ENCODE measurements around the gene G6PD. TPM values are rescaled to one million over a fixed set of nuclear protein-coding genes. Genes with fewer than 3 reads are reported as not detected.
"Not testable (repeated sequence)": the region's sequence is repeated elsewhere in the genome, so short reads cannot be mapped to it uniquely, and the experiment has no call there.

Gene G6PD
- total RNA-seq (2014; rRNA removed; shearing (Covaris generic)): 102 and 112 TPM in 2 replicates

DNA sequence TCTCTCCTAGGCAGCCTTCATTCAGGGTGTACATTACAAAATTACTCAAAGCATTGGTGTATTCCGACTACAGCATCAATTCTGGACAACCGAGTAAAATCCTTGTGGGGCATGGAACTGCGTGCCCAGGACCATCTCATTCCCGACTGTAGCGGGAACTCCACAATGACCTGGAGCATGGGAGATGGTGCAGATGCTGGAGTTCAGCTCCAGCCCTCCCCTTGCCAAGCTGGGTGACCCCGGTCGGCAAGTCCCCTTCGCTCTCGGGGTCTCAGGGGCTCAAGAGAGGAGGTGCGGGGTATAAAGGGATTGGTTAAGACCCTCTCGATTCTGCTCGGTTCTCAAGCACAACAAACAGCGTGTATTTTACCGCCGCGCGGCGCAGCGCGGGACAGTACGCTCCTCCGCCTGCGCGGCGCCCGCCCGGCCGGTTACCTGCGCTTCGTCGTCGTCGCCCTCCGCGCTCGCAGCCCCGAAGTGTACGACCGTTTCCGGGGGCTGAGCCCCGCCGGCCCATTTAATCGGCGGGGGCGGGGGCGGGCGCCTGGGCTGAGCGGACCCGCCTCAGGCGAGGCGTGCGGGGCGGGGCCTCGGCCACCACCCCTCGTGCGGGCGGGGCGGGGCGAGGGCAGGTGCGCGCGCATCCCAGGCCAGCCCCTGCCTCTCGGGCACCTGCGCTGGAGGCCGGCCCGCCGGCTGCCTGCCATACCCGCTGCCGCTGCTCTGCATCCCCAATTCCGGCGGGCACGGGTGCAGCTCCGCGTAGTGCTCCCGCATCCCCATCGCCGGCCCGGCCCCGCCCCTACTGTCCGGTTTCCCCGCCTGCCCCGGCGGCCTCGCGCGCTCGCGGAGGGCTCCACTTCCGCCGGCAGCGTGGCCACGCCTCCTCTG lies at the start of gene G6PD:
Gene G6PD (minus strand): TSS at position 493 of the 891 bp plus-strand sequence. CDS start 691 bp downstream, outside the sequence.
- peak; percentile 64 for DNase-seq (ENCODE audit: low spot score)

DNA sequence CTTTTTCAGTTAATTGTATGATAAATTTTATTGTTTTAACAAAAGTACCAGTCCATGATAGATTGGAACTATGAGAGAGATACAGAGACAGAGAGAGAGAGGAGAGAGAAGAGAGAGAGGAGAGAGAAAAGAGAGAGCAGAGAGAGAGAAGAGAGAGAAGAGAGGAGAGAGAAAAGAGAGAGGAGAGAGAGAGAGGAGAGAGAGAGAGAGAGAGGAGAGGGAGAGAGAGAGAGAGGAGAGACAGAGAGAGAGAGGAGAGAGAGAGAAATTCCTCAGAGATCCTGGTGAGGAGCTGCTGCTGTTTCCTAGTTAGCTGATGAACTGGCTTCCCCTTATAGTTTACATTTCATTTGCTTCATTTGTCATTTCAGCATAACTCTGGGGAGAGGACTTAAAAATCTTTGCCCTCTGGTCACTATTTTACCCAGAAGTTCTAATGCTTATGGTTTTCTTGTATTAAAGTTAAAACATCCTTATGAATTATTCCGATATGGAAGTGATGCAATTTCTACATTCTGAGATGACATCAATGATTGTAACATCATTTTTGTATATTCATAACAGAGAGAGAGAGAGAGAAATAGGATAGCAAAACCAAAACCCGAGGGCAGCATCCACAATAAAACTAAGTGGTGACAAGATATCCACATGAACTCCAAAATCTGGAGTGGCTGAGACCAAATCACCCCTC lies 49.1 kb upstream of the G6PD start:
- DNase-seq (ENCODE audit: low spot score): peak; percentile 40

DNA sequence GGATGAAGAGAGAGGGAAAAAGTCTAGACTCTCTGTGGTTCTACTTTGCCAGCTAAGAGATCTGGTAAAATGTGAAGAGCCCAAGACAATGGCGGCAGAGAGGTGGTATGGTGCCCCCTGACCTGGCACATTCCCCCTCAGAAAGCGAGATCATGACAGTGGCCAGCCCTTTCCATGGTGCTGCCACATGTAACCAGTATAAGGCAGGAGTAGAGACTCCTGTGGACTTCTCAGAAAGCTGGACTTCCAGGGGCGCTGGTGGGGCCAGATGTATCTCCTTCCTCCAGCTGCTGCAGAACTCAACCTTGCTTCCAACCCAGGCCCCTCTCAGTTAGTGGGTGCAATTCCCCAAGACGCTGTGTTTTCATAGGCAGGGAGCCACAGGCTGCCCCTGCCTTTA lies 47.8 kb upstream of the G6PD start:
- DNase-seq (ENCODE audit: low spot score): no peak

- DNase-seq (ENCODE audit: low spot score): no peak
Measured at GRCh38 chrX:154593201-154593600, 46.6 kb upstream of the G6PD start.

GRCh38 chrX:154592505-154592904 lies 45.9 kb upstream of the G6PD start:
- no peak for DNase-seq (ENCODE audit: low spot score)

DNA sequence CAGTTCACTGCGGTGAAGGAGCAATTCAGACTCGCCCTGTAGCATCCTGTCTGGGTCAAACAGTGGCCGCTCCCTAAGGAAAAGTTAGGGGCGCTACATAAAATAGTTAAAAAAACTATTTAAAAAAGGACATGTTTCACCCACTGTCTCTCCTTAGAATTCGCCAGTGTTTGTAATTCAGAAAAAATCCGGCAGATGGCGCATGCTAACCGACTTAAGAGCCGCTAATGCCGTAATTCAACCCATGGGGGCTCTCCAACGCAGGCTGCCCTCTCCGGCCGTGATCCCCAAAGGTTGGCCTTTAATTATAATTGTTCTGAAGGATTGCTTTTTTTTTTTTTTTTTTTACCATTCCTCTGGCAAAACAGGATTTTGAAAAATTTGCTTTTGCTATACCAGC lies 43.8 kb upstream of the G6PD start:
- not testable (repeated sequence) for DNase-seq (ENCODE audit: low spot score)

GRCh38 chrX:154584585-154585183 lies 38.0 kb upstream of the G6PD start, which contains the start of gene CTAG1A:
CTAG1A (plus strand) TSS chrX:154585133; CDS start chrX:154585207, 74 bp downstream.
- not testable (repeated sequence) for DNase-seq (ENCODE audit: low spot score)

DNA sequence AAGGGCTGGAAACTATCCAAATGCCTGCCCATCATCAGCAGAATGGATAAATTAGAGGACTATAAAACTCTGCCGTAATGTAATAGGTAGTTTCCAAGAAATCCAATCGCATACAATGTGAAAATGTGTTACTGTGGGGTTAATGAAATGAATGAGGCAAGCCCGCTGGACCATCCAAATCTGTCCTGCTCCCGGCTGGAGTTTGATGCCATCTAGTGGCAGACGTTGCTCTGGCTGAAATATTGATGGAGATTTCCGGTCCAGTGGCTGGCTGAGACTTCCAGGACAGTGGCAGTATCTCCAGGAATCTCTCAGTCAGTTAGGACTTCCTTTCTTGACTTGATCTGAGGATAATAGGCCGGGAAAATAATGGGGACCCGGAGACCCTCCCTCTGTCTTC lies 36.3 kb upstream of the G6PD start:
- DNase-seq (ENCODE audit: low spot score): not testable (repeated sequence)

DNA sequence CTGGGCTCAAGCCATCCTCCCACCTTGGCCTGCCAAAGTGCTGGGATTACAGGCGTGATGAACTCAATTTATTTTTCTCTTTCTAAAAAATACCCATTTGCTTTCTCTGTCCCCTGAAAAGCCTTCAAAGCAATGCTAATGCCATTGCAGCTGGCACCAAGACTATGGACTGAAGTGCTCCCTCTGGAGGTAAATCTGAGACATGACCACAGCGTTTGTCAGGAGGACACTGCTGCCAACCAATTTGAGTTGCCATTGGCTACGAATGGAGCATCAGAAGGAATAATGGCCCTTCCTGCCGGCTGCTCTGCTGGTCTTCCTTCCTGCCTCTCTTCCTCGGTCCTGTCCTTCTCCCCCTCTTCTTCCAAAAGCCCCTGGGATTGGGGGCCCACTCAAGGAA lies 28.4 kb upstream of the G6PD start:
- DNase-seq (ENCODE audit: low spot score): not testable (repeated sequence)

DNA sequence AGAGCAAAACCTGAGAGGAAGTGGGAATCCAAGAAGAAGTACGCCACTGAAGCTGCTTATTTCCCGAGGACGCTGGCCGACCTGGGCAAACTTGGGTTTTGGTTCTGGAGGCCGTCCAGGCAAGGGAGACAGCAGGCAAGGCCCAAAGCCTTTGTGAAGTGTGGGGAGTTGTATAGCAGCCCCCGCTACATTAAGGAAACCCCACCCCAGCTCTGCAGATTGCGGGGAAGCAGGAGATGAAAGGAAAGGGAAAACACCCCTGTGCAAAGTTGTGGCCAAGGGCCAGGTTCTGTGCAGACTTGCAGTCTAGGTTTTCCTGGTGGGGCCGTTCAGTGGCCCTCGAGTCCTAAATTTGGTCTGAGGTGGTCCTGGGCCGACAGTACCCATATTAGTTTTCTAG lies 26.4 kb upstream of the G6PD start:
- not testable (repeated sequence) for DNase-seq (ENCODE audit: low spot score)

GRCh38 chrX:154570361-154570760 lies 23.7 kb upstream of the G6PD start:
- DNase-seq (ENCODE audit: low spot score): not testable (repeated sequence)

- DNase-seq (ENCODE audit: low spot score): not testable (repeated sequence)
Measured at GRCh38 chrX:154562295-154562694, 15.6 kb upstream of the G6PD start.

DNA sequence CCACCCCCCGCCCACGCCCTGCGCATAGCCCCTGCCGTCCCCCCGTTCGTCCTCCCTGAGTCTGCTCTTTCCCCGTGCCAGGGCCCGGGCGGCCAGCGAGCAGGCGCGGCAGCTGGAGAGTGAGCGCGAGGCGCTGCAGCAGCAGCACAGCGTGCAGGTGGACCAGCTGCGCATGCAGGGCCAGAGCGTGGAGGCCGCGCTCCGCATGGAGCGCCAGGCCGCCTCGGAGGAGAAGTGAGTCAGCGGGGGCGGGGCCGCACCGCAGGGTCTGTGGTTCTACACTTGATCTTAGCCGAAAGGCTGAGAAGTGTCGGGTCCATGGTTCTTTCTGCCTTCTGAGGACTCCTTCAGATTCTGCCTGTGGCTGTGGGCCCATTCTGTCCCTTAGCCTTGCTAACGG lies 13.7 kb upstream of the G6PD start:
- DNase-seq (ENCODE audit: low spot score): not testable (repeated sequence)

DNA sequence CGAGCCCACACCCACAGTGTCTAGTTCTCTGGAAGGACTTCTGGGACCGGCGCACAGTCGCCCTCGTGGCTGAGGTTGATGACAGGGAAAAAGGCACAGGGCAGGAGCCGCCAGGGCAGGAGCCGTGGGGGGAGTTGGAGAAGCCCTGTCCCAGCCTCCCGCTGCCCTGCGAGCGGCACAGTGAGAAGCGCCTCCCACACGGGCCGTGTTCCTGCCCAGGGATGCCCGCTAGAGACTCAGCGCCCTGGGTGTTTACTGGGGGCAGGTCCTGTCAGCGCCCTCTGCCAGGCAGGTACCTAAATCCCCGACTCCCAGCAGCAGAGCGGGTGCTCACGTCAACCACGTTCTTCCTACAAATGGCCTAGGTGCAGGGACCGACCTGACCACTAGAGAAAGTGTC lies 12.2 kb upstream of the G6PD start:
- DNase-seq (ENCODE audit: low spot score): not testable (repeated sequence)

GRCh38 chrX:154558060-154558690 lies 11.5 kb upstream of the G6PD start:
- not testable (repeated sequence) for DNase-seq (ENCODE audit: low spot score)

DNA sequence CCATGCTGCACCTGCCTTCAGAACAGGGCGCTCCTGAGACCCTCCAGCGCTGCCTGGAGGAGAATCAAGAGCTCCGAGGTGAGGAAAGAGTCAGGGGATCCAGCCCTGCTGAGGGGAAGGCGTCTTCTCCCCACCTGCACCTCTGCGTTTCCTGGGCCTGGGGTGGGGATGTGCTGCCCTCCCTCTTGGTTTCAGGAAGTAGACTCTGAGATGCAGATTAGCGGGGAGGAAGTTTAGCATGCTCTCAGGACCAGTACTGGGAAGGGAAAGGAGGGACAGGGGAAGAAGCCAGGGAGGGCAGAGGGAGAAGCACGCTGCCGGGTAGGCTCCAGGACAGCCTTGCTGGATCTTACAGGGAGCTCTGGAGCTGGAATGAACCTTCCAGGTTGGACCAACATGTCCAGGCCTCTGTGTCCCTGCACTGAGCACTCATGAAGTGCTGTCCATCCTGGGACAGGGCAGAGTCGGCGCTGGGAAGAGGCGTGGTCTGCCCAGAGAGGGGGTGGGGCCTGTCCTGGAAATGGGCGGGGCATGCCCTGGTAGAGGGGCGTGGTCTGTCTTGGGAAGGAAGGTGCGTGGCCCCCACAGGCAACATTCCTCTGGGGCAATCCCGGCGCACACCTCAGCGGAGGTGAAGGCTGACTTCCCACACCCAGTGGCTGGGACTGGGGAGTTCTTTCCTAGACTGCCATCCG lies 5.6 kb upstream of the G6PD start:
- DNase-seq (ENCODE audit: low spot score): not testable (repeated sequence)

GRCh38 chrX:154549766-154550165 lies 3.1 kb upstream of the G6PD start:
- no peak for DNase-seq (ENCODE audit: low spot score)

- no peak for DNase-seq (ENCODE audit: low spot score)
Measured at GRCh38 chrX:154548028-154548316, 1.3 kb upstream of the G6PD start.

- DNase-seq (ENCODE audit: low spot score): peak; percentile 88
Measured at GRCh38 chrX:154547245-154548027, 790 bp upstream of the G6PD start, which contains the start of gene IKBKG. IKBKG (plus strand) TSS chrX:154547620; CDS start chrX:154552003, 4,383 bp downstream.

DNA sequence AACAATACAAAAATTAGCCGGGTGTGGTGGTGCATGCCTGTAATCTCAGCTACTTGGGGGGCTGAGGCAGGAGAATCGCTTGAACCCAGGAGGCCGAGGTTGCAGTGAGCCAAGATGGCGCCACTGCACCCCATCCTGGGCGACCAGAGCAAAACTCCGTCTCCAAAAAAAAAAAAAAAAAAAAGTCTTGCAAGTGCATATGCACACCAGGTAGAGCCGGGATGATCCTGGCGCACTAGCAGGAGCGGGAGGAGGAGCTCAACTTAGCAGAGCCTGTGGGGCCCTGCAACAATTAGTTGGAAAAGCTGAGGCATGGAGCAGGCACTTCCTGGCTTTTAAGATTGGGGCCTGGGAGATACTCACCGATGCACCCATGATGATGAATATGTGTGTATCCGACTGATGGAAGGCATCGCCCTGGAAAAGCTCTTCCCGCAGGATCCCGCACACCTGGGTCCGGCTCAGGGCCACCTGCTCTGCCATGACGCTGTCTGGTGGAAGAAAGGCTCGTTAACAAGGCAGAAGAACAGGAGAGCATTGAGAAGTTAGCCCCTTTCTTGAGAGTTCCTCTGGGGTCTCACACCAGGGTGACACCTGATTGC lies 872 bp downstream of the G6PD start:
- DNase-seq (ENCODE audit: low spot score): no peak

All from A172 (cell line).